HEK293T (cell line): ENCODE data around the gene PEAK1.

Experiments
- ARNT ChIP-seq: fragments of 450-650 bp; IDR thresholded peaks from 2 replicates; pipeline ENCODE4 v1.6.1; 2017; ENCODE audit warnings: mild to moderate bottlenecking
- BHLHE40 ChIP-seq: fragments of 450-650 bp; IDR thresholded peaks from 2 replicates; pipeline ENCODE4 v1.6.1; 2016; ENCODE audit warnings: mild to moderate bottlenecking, moderate library complexity, borderline replicate concordance
- CTBP1 ChIP-seq: fragments of 450-650 bp; IDR thresholded peaks from 2 replicates; pipeline ENCODE4 v1.6.1; 2016; ENCODE audit warnings: borderline replicate concordance
- ELF4 ChIP-seq: fragments of 450-650 bp; IDR thresholded peaks from 2 replicates; pipeline ENCODE4 v1.6.1; 2017; ENCODE audit warnings: antibody characterized with exemption
- FOXA1 ChIP-seq: fragments of 450-650 bp; IDR thresholded peaks from 2 replicates; pipeline ENCODE4 v1.6.1; 2016; ENCODE audit warnings: mild to moderate bottlenecking
- FOXK2 ChIP-seq: fragments of 450-650 bp; IDR thresholded peaks from 2 replicates; pipeline ENCODE4 v1.6.1; 2016; ENCODE audit warnings: mild to moderate bottlenecking
- FOXM1 ChIP-seq: fragments of 450-650 bp; IDR thresholded peaks from 2 replicates; pipeline ENCODE4 v1.6.1; 2017; ENCODE audit warnings: mild to moderate bottlenecking, borderline replicate concordance
- HDGF ChIP-seq: fragments of 450-650 bp; IDR thresholded peaks from 2 replicates; pipeline ENCODE4 v1.6.1; 2017; ENCODE audit warnings: antibody characterized with exemption, borderline replicate concordance
- L3MBTL2 ChIP-seq: fragments of 450-650 bp; conservative IDR thresholded peaks from 2 replicates; pipeline ENCODE4 v1.6.1; 2016; ENCODE audit warnings: mild to moderate bottlenecking
- NFRKB ChIP-seq: fragments of 450-650 bp; IDR thresholded peaks from 2 replicates; pipeline ENCODE4 v1.6.1; 2016; ENCODE audit warnings: mild to moderate bottlenecking, moderate library complexity
- SP1 ChIP-seq: fragments of 450-650 bp; IDR thresholded peaks from 2 replicates; pipeline ENCODE4 v1.6.1; 2017
- SUZ12 ChIP-seq: fragments of 450-650 bp; IDR thresholded peaks from 2 replicates; pipeline ENCODE4 v1.6.1; 2016; ENCODE audit warnings: mild to moderate bottlenecking
- TARDBP ChIP-seq: fragments of 450-650 bp; IDR thresholded peaks from 2 replicates; pipeline ENCODE4 v1.6.1; 2016
- ZNF384 ChIP-seq: fragments of 450-650 bp; IDR thresholded peaks from 2 replicates; pipeline ENCODE4 v1.6.1; 2016

GRCh38 chr15:77123854-77124253 is 296.1 kb downstream of the PEAK1 start:
- TF ChIP-seq NFRKB (no peak), SUZ12 (no peak), SP1 (no peak), FOXK2 (no peak), BHLHE40 (no peak), HDGF (no peak), TARDBP (no peak), L3MBTL2 (no peak), FOXM1 (no peak), ARNT (no peak), CTBP1 (no peak), ZNF384 (no peak), FOXA1 (no peak), ELF4 (no peak)
